DOHH2 (cell line): ENCODE results near the gene KCNQ1.

Experiments used
- H3F3A ChIP-seq: fragments of 200-600 bp; sonication (generic), shearing (Covaris generic); 2 replicates; pipeline ENCODE4 v1.6.0; 2016; ENCODE audit warnings: antibody characterized with exemption, mild to moderate bottlenecking; ENCODE audit not compliant: control insufficient read depth, insufficient read depth
- H3K27ac ChIP-seq: fragments of 200-600 bp; sonication (generic); 2 replicates; pipeline ENCODE4 v1.5.1; 2014; ENCODE audit warnings: low read depth, mild to moderate bottlenecking, low read length, moderate library complexity
- H3K27me3 ChIP-seq: fragments of 200-600 bp; sonication (generic); 2 replicates; pipeline ENCODE4 v1.6.1; 2014; ENCODE audit warnings: mild to moderate bottlenecking, low read length, mixed read lengths; ENCODE audit not compliant: control insufficient read depth
- H3K36me3 ChIP-seq: fragments of 200-600 bp; sonication (generic); 2 replicates; pipeline ENCODE4 v1.6.1; 2014; ENCODE audit warnings: mild to moderate bottlenecking, low read length, moderate library complexity, mixed read lengths; ENCODE audit not compliant: control insufficient read depth
- H3K4me1 ChIP-seq: fragments of 200-600 bp; sonication (generic); 2 replicates; pipeline ENCODE4 v1.6.1; 2014; ENCODE audit warnings: mild to moderate bottlenecking, low read length, mixed read lengths; ENCODE audit not compliant: control insufficient read depth
- H3K4me2 ChIP-seq: fragments of 200-600 bp; sonication (generic); 2 replicates; pipeline ENCODE4 v1.6.0; 2014; ENCODE audit warnings: mild to moderate bottlenecking, low read length, moderate library complexity
- H3K4me3 ChIP-seq: fragments of 200-600 bp; sonication (generic); 2 replicates; pipeline ENCODE4 v1.5.1; 2014; ENCODE audit warnings: mild to moderate bottlenecking, low read length, mixed read lengths
- H3K79me2 ChIP-seq: fragments of 200-600 bp; sonication (generic); 2 replicates; pipeline ENCODE4 v1.6.1; 2014; ENCODE audit warnings: mild to moderate bottlenecking, low read length, mixed read lengths; ENCODE audit not compliant: control insufficient read depth
- H3K9me2 ChIP-seq: fragments of 200-600 bp; sonication (generic); replicated peaks from 2 replicates; pipeline ENCODE4 v1.6.1; 2014; ENCODE audit warnings: mild to moderate bottlenecking, low read length, mixed read lengths; ENCODE audit not compliant: control insufficient read depth
- H3K9me3 ChIP-seq: fragments of 200-600 bp; sonication (generic); 2 replicates; pipeline ENCODE4 v1.6.1; 2014; ENCODE audit warnings: antibody characterized with exemption, low read length, mixed read lengths; ENCODE audit not compliant: control insufficient read depth, insufficient read depth
- H4K20me1 ChIP-seq: fragments of 200-600 bp; sonication (generic); 2 replicates; pipeline ENCODE4 v1.6.0; 2014; ENCODE audit warnings: low read depth, mild to moderate bottlenecking, antibody characterized with exemption, low read length, moderate library complexity; ENCODE audit not compliant: control insufficient read depth, insufficient read depth
- EZH2phosphoT487 ChIP-seq: fragments of 200-600 bp; sonication (generic); IDR thresholded peaks from 2 replicates; pipeline ENCODE4 v1.6.1; 2017; ENCODE audit warnings: borderline replicate concordance, mild to moderate bottlenecking, antibody characterized with exemption, low read length, moderate library complexity, mixed read lengths
- TF ChIP-seq, protein P1 (sequence below): fragments of 200-600 bp; sonication (generic); IDR thresholded peaks from one replicate; pipeline ENCODE4 v1.5.1; 2014; ENCODE audit warnings: antibody characterized with exemption, mild to moderate bottlenecking, low read depth, low read length; ENCODE audit not compliant: poor library complexity, severe bottlenecking

KCNQ1 gene

DNA sequence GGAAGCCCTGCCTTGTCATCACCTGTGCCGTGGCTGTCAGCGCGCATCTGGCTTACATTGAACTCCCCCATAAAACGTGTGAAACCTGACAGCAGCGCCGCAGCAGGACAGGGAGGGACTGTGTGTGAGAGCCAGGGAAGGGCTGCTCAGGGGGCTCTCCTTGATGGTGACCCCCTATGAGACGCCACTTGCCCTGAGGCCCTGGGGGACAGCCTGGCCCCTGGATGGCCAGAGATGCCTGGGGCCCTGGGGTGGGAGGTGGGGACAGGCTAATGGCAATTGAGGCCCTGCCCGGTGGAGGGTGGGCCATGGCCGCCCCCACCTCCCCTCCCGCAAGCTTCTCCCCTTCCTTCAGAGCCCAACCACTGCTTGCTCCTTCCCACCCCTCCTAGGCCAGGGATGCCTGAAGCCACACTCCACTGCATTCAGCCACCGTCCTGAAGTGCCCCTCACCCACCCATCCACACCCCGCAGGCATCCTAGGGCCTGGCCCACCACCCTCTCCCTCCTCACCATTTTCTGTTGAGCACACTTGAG is 290.3 kb downstream of the KCNQ1 start:
- H3K4me1 ChIP-seq: no peaks in the 10 kb centered on the region
- H3K4me3 ChIP-seq: no peak overlapping the region
- no peaks in the 10 kb centered on the region for H4K20me1 ChIP-seq

GRCh38 chr11:2736577-2737225 is 291.9 kb downstream of the KCNQ1 start:
- Histone ChIP-seq H3K9me2 (no peaks in the 10 kb centered on the region), H3K4me2 (no peak overlapping the region), H3K4me3 (no peak overlapping the region), H3K79me2 (no peaks in the 10 kb centered on the region), H3K36me3 (no peaks in the 10 kb centered on the region), H3K4me1 (no peaks in the 10 kb centered on the region), H3K27ac (no peak overlapping the region), H3K9me3 (no peaks in the 10 kb centered on the region), H3F3A (no peaks in the 10 kb centered on the region), H4K20me1 (no peaks in the 10 kb centered on the region), H3K27me3 (no peaks in the 10 kb centered on the region)
- TF ChIP-seq EZH2phosphoT487: no peak
- TF ChIP-seq, protein P1, sequence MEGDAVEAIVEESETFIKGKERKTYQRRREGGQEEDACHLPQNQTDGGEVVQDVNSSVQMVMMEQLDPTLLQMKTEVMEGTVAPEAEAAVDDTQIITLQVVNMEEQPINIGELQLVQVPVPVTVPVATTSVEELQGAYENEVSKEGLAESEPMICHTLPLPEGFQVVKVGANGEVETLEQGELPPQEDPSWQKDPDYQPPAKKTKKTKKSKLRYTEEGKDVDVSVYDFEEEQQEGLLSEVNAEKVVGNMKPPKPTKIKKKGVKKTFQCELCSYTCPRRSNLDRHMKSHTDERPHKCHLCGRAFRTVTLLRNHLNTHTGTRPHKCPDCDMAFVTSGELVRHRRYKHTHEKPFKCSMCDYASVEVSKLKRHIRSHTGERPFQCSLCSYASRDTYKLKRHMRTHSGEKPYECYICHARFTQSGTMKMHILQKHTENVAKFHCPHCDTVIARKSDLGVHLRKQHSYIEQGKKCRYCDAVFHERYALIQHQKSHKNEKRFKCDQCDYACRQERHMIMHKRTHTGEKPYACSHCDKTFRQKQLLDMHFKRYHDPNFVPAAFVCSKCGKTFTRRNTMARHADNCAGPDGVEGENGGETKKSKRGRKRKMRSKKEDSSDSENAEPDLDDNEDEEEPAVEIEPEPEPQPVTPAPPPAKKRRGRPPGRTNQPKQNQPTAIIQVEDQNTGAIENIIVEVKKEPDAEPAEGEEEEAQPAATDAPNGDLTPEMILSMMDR: no peak

More for the DNA sequence above, 290.3 kb downstream of the KCNQ1 start:
- Histone ChIP-seq H3K27me3 (no peaks in the 10 kb centered on the region), H3K27ac (no peak overlapping the region), H3F3A (no peaks in the 10 kb centered on the region), H3K4me2 (no peak overlapping the region), H3K9me3 (no peaks in the 10 kb centered on the region), H3K79me2 (no peaks in the 10 kb centered on the region), H3K9me2 (no peaks in the 10 kb centered on the region), H3K36me3 (no peaks in the 10 kb centered on the region)
- TF ChIP-seq EZH2phosphoT487: no peak
- TF ChIP-seq, protein P1: no peak

GRCh38 chr11:2737226-2737590 is 292.4 kb downstream of the KCNQ1 start:
- H3K4me1 ChIP-seq: no peaks in the 10 kb centered on the region

More at GRCh38 chr11:2737226-2737590, 292.4 kb downstream of the KCNQ1 start:
- TF ChIP-seq, protein P1: no peak
- no peak for TF ChIP-seq EZH2phosphoT487
- no peak overlapping the region for H3K4me2 ChIP-seq
- H3K36me3 ChIP-seq: no peaks in the 10 kb centered on the region
- no peaks in the 10 kb centered on the region for H3F3A ChIP-seq
- H4K20me1 ChIP-seq: no peaks in the 10 kb centered on the region
- no peaks in the 10 kb centered on the region for H3K9me2 ChIP-seq
- H3K27ac ChIP-seq: no peak overlapping the region
- H3K27me3 ChIP-seq: no peaks in the 10 kb centered on the region
- no peaks in the 10 kb centered on the region for H3K9me3 ChIP-seq
- H3K79me2 ChIP-seq: no peaks in the 10 kb centered on the region
- no peak overlapping the region for H3K4me3 ChIP-seq
